Epithelial cell of esophagus (primary cell): ENCODE data around the gene CHIT1.

Source experiments
- DNase-seq: peaks from one replicate; pipeline ENCODE4 v3.0.0; 2010; ENCODE audit warnings: low read depth
- H3K4me3 ChIP-seq: 2 replicates; pipeline ENCODE4 v1.5.1; 2011; ENCODE audit warnings: mild to moderate bottlenecking, low read length, control low read depth
- TF ChIP-seq, protein P1 (sequence below): IDR thresholded peaks from 2 replicates; pipeline ENCODE4 v1.5.1; 2011; ENCODE audit warnings: low read depth, mild to moderate bottlenecking, low read length, control low read depth, inconsistent platforms; ENCODE audit not compliant: insufficient read depth; ENCODE audit errors: missing control alignments

CHIT1 gene

GRCh38 chr1:203215573-203215972 is 13.9 kb downstream of the CHIT1 start:
- DNase-seq: no peak
- H3K4me3 ChIP-seq: no peak overlapping the region
- TF ChIP-seq, protein P1, sequence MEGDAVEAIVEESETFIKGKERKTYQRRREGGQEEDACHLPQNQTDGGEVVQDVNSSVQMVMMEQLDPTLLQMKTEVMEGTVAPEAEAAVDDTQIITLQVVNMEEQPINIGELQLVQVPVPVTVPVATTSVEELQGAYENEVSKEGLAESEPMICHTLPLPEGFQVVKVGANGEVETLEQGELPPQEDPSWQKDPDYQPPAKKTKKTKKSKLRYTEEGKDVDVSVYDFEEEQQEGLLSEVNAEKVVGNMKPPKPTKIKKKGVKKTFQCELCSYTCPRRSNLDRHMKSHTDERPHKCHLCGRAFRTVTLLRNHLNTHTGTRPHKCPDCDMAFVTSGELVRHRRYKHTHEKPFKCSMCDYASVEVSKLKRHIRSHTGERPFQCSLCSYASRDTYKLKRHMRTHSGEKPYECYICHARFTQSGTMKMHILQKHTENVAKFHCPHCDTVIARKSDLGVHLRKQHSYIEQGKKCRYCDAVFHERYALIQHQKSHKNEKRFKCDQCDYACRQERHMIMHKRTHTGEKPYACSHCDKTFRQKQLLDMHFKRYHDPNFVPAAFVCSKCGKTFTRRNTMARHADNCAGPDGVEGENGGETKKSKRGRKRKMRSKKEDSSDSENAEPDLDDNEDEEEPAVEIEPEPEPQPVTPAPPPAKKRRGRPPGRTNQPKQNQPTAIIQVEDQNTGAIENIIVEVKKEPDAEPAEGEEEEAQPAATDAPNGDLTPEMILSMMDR: no peak

DNA sequence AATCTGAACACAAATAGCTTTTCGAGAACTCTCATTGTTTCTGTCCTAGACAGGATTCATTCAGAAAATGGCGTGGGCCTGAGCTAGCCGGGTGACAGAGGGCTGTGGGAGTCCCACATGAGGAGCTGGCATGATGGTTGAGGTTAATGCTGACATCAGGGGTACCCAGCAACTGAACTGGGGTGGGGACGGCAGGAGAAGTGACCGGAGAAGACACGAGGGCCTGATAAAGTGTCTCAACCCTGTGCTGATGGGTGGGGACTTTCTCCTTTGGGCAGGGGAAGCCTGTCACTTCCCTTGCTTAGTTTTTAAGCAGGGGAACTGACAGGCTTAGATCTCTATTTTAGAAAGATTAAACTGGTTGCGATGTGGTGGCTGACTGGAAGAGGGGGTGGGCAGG is 14.6 kb downstream of the CHIT1 start:
- no peak for DNase-seq
- TF ChIP-seq, protein P1: no peak
- H3K4me3 ChIP-seq: no peak overlapping the region

DNA sequence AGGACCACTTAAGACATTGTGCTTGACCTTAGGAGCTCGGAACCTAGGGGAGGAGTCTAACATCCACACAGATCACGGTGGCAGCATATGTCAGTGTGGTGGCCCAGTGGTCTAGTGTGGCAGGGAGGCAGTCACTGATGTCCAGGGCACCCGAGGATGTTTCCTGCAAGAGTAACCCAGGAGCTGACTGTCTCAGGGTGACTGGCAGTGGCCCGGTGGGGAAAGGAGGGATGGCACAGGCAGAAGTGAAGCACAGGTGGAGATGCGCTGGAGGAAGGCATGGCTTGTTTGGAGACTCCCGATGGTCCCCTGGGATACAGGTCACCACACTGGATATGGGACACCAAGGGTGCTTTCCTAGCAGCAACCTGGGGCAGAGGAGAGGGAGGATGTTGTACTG is 16.3 kb downstream of the CHIT1 start:
- DNase-seq: no peak
- no peak overlapping the region for H3K4me3 ChIP-seq
- TF ChIP-seq, protein P1: no peak

GRCh38 chr1:203211812-203212211 is 17.7 kb downstream of the CHIT1 start:
- H3K4me3 ChIP-seq: no peak overlapping the region
- DNase-seq: no peak
- TF ChIP-seq, protein P1: no peak

GRCh38 chr1:203210988-203211387 is 18.5 kb downstream of the CHIT1 start:
- TF ChIP-seq, protein P1: no peak
- no peak overlapping the region for H3K4me3 ChIP-seq
- no peak for DNase-seq

- H3K4me3 ChIP-seq: no peak overlapping the region
- TF ChIP-seq, protein P1: no peak
- no peak for DNase-seq
These were observed 19.1 kb downstream of the CHIT1 start for GRCh38 chr1:203210350-203210749.

GRCh38 chr1:203208181-203208580 is 21.3 kb downstream of the CHIT1 start:
- TF ChIP-seq, protein P1: no peak
- DNase-seq: no peak
- H3K4me3 ChIP-seq: no peak overlapping the region
